Sigmoid colon (tissue), 4 donors: ENCODE results near the gene IFITM2.
"Not testable (repeated sequence)": the region's sequence is repeated elsewhere in the genome, so short reads cannot be mapped to it uniquely, and the experiment has no call there.

Experiments used
- EP300 ChIP-seq, 4 donors: sonication (generic); formaldehyde crosslinking; IDR thresholded peaks; one replicate each; pipeline ENCODE4 v1.6.1; 2017; ENCODE audit warnings: antibody characterized with exemption in 4 of 4
- POLR2A ChIP-seq, 2 donors: fragments of 450-650 bp; IDR thresholded peaks; one replicate each; pipeline ENCODE4 v1.6.1; 2016; ENCODE audit warnings: antibody characterized with exemption in 2 of 2, mild to moderate bottlenecking in 2 of 2, moderate library complexity in 2 of 2
- POLR2AphosphoS5 ChIP-seq, 4 donors: sonication (generic); formaldehyde crosslinking; IDR thresholded peaks; one replicate each; pipeline ENCODE4 v1.6.1; 2017; ENCODE audit warnings: antibody characterized with exemption in 4 of 4
- TF ChIP-seq, protein P1 (sequence below), 4 experiments: fragments of 450-650 bp in 3 of 4; fragments of 200-600 bp in 1 of 4; IDR thresholded peaks; one replicate each; pipeline ENCODE4 v1.5.1; 2016 to 2019; ENCODE audit warnings: antibody characterized with exemption in 4 of 4, mild to moderate bottlenecking in 3 of 4, moderate library complexity in 2 of 4

DNA sequence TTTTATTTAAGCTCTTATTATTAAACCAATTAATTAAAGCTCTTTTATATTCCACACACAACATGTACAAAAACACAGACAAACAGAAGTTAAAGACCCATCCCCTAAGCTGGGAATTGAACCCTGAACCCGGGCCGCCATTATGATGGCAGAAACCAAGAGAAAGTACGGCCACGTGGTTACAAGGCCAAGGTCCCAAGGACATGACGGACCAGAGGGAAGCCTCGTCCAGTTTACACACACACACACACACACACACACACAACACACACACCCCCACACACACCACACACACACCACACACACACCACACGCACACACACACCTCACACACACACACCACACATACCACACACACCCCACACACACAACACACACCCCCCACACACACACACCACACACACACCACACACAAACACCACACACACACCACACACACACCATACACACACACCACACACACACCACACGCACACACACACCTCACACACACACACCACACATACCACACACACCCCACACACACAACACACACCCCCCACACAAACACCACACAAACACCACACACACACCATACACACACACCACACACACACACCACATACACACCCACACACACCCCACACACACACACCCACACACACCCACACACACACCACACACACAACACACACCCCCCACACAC lies 41.8 kb downstream of the IFITM2 start:
- TF ChIP-seq, protein P1, sequence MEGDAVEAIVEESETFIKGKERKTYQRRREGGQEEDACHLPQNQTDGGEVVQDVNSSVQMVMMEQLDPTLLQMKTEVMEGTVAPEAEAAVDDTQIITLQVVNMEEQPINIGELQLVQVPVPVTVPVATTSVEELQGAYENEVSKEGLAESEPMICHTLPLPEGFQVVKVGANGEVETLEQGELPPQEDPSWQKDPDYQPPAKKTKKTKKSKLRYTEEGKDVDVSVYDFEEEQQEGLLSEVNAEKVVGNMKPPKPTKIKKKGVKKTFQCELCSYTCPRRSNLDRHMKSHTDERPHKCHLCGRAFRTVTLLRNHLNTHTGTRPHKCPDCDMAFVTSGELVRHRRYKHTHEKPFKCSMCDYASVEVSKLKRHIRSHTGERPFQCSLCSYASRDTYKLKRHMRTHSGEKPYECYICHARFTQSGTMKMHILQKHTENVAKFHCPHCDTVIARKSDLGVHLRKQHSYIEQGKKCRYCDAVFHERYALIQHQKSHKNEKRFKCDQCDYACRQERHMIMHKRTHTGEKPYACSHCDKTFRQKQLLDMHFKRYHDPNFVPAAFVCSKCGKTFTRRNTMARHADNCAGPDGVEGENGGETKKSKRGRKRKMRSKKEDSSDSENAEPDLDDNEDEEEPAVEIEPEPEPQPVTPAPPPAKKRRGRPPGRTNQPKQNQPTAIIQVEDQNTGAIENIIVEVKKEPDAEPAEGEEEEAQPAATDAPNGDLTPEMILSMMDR (IDR thresholded peaks at IDR 0.05): not testable (repeated sequence)
- TF ChIP-seq POLR2A, EP300, POLR2AphosphoS5 (IDR thresholded peaks at IDR 0.05): not testable (repeated sequence)
